ENCODE measurements around the gene STK35. TPM values are rescaled to one million over a fixed set of nuclear protein-coding genes. Genes with fewer than 3 reads are reported as not detected.

STK35 gene
- total and polyA plus RNA-seq, 2 experiments from 2014 or later = 6.9 to 19.7 TPM

- H3K9ac ChIP-seq = peak overlapping the region; percentile 32; the same call in 1 of the 2 replicates
- TF ChIP-seq EZH2 (IDR thresholded peaks at IDR 0.05; ENCODE audit: insufficient read depth, poor library complexity, severe bottlenecking) = no peak
- TF ChIP-seq EZH2phosphoT487 (IDR thresholded peaks at IDR 0.05; ENCODE audit: insufficient read depth, low read depth) = no peak
- H3K4me3 ChIP-seq = no peak overlapping the region
- no peak overlapping the region for H2AFZ ChIP-seq
- no peaks in the 10 kb centered on the region for H4K20me1 ChIP-seq (ENCODE audit: insufficient read depth)
- in situ Hi-C loops (cut with MboI) = no loop called here
- no peak overlapping the region for H3K4me2 ChIP-seq (ENCODE audit: unreplicated experiment)
- H3K79me2 ChIP-seq (ENCODE audit: insufficient read depth) = peaks cover 100% of the 10 kb centered on the region
- H3K9me3 ChIP-seq (ENCODE audit: low read depth) = no peaks in the 10 kb centered on the region
- H3F3A ChIP-seq (ENCODE audit: insufficient read depth) = peaks cover 9% of the 10 kb centered on the region
- no peaks in the 10 kb centered on the region for H3K9me2 ChIP-seq (ENCODE audit: insufficient read depth)
- peak; percentile 85 for DNase-seq
- H3K27ac ChIP-seq = peak overlapping the region; percentile 73
- H3K27me3 ChIP-seq (replicated peaks; ENCODE audit: insufficient read depth) = no peaks in the 10 kb centered on the region
- H3K4me1 ChIP-seq (ENCODE audit: insufficient read depth) = peaks cover 16% of the 10 kb centered on the region
- peaks cover 7% of the 10 kb centered on the region; the same call in 1 of the 2 replicates for H3K36me3 ChIP-seq (ENCODE audit: low read depth)
- WGBS, 2 experiments (ENCODE audit: low coverage in 1 of 2, low lambda C conversion rate in 2 of 2, missing lambda C conversion rate in 2 of 2) = 15 to 16% methylated on average over 6 of the region's 6 CpGs
Measured at GRCh38 chr20:2122936-2123335, 21.3 kb downstream of the STK35 start.

GRCh38 chr20:2123720-2124119, 22.1 kb downstream of the STK35 start:
- Histone ChIP-seq H3K79me2 (ENCODE audit: insufficient read depth) (peaks cover 100% of the 10 kb centered on the region), H3K27ac (peak overlapping the region; percentile 73), H4K20me1 (ENCODE audit: insufficient read depth) (0 out of 2 replicates have a peak, but pooled peaks cover 3% of the 10 kb centered on the region), H3K9ac (peak overlapping the region; percentile 32; the same call in 1 of the 2 replicates), H2AFZ (no peak overlapping the region), H3K36me3 (ENCODE audit: low read depth) (no peaks in the 10 kb centered on the region), H3K4me3 (no peak overlapping the region), H3F3A (ENCODE audit: insufficient read depth) (peaks cover 9% of the 10 kb centered on the region), H3K9me3 (ENCODE audit: low read depth) (no peaks in the 10 kb centered on the region), H3K4me2 (ENCODE audit: unreplicated experiment) (no peak overlapping the region), H3K27me3 (replicated peaks; ENCODE audit: insufficient read depth) (no peaks in the 10 kb centered on the region), H3K4me1 (ENCODE audit: insufficient read depth) (peaks cover 16% of the 10 kb centered on the region), H3K9me2 (ENCODE audit: insufficient read depth) (no peaks in the 10 kb centered on the region)
- TF ChIP-seq EZH2phosphoT487 (IDR thresholded peaks at IDR 0.05; ENCODE audit: insufficient read depth, low read depth) = no peak
- TF ChIP-seq EZH2 (IDR thresholded peaks at IDR 0.05; ENCODE audit: insufficient read depth, poor library complexity, severe bottlenecking) = no peak
- in situ Hi-C loops (cut with MboI) = no loop called here
- 45 to 57% methylated on average over 5 of the region's 5 CpGs for WGBS, 2 experiments (ENCODE audit: low coverage in 1 of 2, low lambda C conversion rate in 2 of 2, missing lambda C conversion rate in 2 of 2)
- DNase-seq = peak; percentile 45

GRCh38 chr20:2124564-2125213, 23.1 kb downstream of the STK35 start:
- 0 out of 2 replicates have a peak, but pooled peaks cover 3% of the 10 kb centered on the region for H4K20me1 ChIP-seq (ENCODE audit: insufficient read depth)
- H3K4me2 ChIP-seq (ENCODE audit: unreplicated experiment) = no peak overlapping the region
- no peaks in the 10 kb centered on the region for H3K36me3 ChIP-seq (ENCODE audit: low read depth)
- peaks cover 16% of the 10 kb centered on the region for H3K4me1 ChIP-seq (ENCODE audit: insufficient read depth)
- no peaks in the 10 kb centered on the region for H3K9me2 ChIP-seq (ENCODE audit: insufficient read depth)
- no peak overlapping the region for H2AFZ ChIP-seq
- DNase-seq = no peak
- H3K27ac ChIP-seq = no peak overlapping the region
- no peak for TF ChIP-seq EZH2phosphoT487 (IDR thresholded peaks at IDR 0.05; ENCODE audit: insufficient read depth, low read depth)
- no peak for TF ChIP-seq EZH2 (IDR thresholded peaks at IDR 0.05; ENCODE audit: insufficient read depth, poor library complexity, severe bottlenecking)
- WGBS, 2 experiments (ENCODE audit: low coverage in 1 of 2, low lambda C conversion rate in 2 of 2, missing lambda C conversion rate in 2 of 2) = 76 to 78% methylated on average over 7 of the region's 7 CpGs
- H3K9ac ChIP-seq = no peak overlapping the region
- H3F3A ChIP-seq (ENCODE audit: insufficient read depth) = peaks cover 9% of the 10 kb centered on the region
- H3K27me3 ChIP-seq (replicated peaks; ENCODE audit: insufficient read depth) = no peaks in the 10 kb centered on the region
- H3K9me3 ChIP-seq (ENCODE audit: low read depth) = no peaks in the 10 kb centered on the region
- in situ Hi-C loops (cut with MboI) = no loop called here
- no peak overlapping the region for H3K4me3 ChIP-seq
- H3K79me2 ChIP-seq (ENCODE audit: insufficient read depth) = peaks cover 100% of the 10 kb centered on the region

- in situ Hi-C loops (cut with MboI) = no loop called here
- 53 to 60% methylated on average over 7 of the region's 7 CpGs for WGBS, 2 experiments (ENCODE audit: low coverage in 1 of 2, low lambda C conversion rate in 2 of 2, missing lambda C conversion rate in 2 of 2)
- H4K20me1 ChIP-seq (ENCODE audit: insufficient read depth) = 0 out of 2 replicates have a peak, but pooled peaks cover 3% of the 10 kb centered on the region
Measured at GRCh38 chr20:2125474-2126112, 24.0 kb downstream of the STK35 start.

More at GRCh38 chr20:2125474-2126112, 24.0 kb downstream of the STK35 start:
- Histone ChIP-seq H3K4me2 (ENCODE audit: unreplicated experiment) (no peak overlapping the region), H3F3A (ENCODE audit: insufficient read depth) (peaks cover 9% of the 10 kb centered on the region), H3K27ac (no peak overlapping the region), H3K79me2 (ENCODE audit: insufficient read depth) (peaks cover 100% of the 10 kb centered on the region), H3K36me3 (ENCODE audit: low read depth) (no peaks in the 10 kb centered on the region), H3K4me1 (ENCODE audit: insufficient read depth) (peaks cover 16% of the 10 kb centered on the region), H3K9ac (no peak overlapping the region), H3K9me2 (ENCODE audit: insufficient read depth) (no peaks in the 10 kb centered on the region), H3K9me3 (ENCODE audit: low read depth) (no peaks in the 10 kb centered on the region), H3K27me3 (replicated peaks; ENCODE audit: insufficient read depth) (no peaks in the 10 kb centered on the region), H2AFZ (no peak overlapping the region), H3K4me3 (no peak overlapping the region)
- no peak for TF ChIP-seq EZH2 (IDR thresholded peaks at IDR 0.05; ENCODE audit: insufficient read depth, poor library complexity, severe bottlenecking)
- TF ChIP-seq EZH2phosphoT487 (IDR thresholded peaks at IDR 0.05; ENCODE audit: insufficient read depth, low read depth) = no peak
- DNase-seq = no peak
